Neural progenitor cell (in vitro differentiated cells): Measurements from ENCODE around the gene TFPT.

Source experiments
- EZH2 ChIP-seq: fragments of 200-600 bp; sonication (generic); IDR thresholded peaks from 2 replicates; pipeline ENCODE4 v1.6.1; 2017; ENCODE audit warnings: antibody characterized with exemption, mild to moderate bottlenecking, moderate library complexity
- EZH2phosphoT487 ChIP-seq: fragments of 200-600 bp; sonication (generic); IDR thresholded peaks from 2 replicates; pipeline ENCODE4 v1.6.1; 2017; ENCODE audit warnings: antibody characterized with exemption
- TF ChIP-seq, protein P1 (sequence below): fragments of 200-600 bp; sonication (generic); IDR thresholded peaks from 2 replicates; pipeline ENCODE4 v1.5.1; 2017; ENCODE audit warnings: antibody characterized with exemption, mild to moderate bottlenecking

DNA sequence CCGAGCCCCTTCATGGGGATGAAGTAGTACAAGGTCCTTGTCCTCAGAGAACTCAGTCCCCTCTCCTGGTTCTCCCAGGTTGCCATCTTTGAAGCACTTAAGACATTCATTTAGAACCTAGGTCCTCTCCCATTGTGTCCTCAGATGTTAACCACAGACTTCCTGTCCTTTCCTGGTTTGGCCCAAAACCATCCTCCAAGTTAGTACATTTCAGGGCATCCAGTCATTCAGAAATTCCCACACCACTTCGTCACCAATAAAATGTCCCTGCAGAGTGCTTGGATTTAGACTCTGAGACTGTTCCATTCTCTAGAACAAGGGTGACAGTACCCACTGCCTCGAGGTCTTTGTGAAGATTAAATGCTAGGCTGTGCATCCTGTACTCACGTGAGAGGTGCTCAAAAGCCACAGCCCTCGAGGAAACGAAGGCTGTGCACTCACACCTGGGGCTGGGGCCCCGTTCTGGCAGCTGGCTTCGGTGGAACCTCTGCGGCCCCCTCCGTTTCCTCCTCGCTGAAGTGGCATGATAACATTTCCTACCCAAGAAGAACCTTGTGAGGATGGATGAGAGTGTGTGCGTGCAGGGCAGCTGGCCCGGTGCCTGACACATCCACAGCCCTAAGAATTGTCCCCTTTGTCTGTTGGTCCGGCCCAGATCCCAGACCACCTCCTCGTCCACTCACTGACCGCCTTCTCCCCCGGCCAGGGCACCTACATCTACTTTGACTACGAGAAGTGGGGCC is 39.3 kb upstream of the TFPT start:
- TF ChIP-seq, protein P1, sequence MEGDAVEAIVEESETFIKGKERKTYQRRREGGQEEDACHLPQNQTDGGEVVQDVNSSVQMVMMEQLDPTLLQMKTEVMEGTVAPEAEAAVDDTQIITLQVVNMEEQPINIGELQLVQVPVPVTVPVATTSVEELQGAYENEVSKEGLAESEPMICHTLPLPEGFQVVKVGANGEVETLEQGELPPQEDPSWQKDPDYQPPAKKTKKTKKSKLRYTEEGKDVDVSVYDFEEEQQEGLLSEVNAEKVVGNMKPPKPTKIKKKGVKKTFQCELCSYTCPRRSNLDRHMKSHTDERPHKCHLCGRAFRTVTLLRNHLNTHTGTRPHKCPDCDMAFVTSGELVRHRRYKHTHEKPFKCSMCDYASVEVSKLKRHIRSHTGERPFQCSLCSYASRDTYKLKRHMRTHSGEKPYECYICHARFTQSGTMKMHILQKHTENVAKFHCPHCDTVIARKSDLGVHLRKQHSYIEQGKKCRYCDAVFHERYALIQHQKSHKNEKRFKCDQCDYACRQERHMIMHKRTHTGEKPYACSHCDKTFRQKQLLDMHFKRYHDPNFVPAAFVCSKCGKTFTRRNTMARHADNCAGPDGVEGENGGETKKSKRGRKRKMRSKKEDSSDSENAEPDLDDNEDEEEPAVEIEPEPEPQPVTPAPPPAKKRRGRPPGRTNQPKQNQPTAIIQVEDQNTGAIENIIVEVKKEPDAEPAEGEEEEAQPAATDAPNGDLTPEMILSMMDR: no peak
- TF ChIP-seq EZH2 (no peak), EZH2phosphoT487 (no peak)
